Liver (tissue), 9 donors: Measurements from ENCODE around the gene MTM1. TPM values are rescaled to one million over a fixed set of nuclear protein-coding genes. Genes with fewer than 3 reads are reported as not detected.

ENCODE experiments used
- DNase-seq: peaks from one replicate; pipeline ENCODE4 v3.0.0-alpha.2; 2017; ENCODE audit warnings: low spot score
- H3K27ac ChIP-seq, 2 donors: one replicate each; pipeline ENCODE4 v1.7.0; 2013; ENCODE audit warnings: inconsistent platforms in 2 of 2, low read length in 2 of 2, control low read depth in 1 of 2, low read depth in 1 of 2, mild to moderate bottlenecking in 1 of 2
- H3K27me3 ChIP-seq, 4 donors: one replicate each; pipeline versions ENCODE4 v1.6.1 to v1.7.0; 2013; ENCODE audit warnings: low read length in 3 of 4, inconsistent platforms in 1 of 4, mild to moderate bottlenecking in 1 of 4, moderate library complexity in 1 of 4; ENCODE audit not compliant: control insufficient read depth in 4 of 4, insufficient read depth in 4 of 4
- H3K36me3 ChIP-seq, 4 donors: one replicate each; pipeline versions ENCODE4 v1.6.1 to v1.7.0; 2013; ENCODE audit warnings: low read length in 3 of 4, mild to moderate bottlenecking in 3 of 4, low read depth in 1 of 4, moderate library complexity in 1 of 4; ENCODE audit not compliant: control insufficient read depth in 4 of 4, insufficient read depth in 3 of 4
- H3K4me1 ChIP-seq, 4 donors: one replicate each; pipeline versions ENCODE4 v1.6.1 to v1.7.0; 2013; ENCODE audit warnings: low read length in 3 of 4, mild to moderate bottlenecking in 3 of 4, moderate library complexity in 1 of 4; ENCODE audit not compliant: control insufficient read depth in 4 of 4, insufficient read depth in 4 of 4
- H3K4me3 ChIP-seq, 3 donors: one replicate each; pipeline versions ENCODE4 v1.6.1 to v1.7.0; 2013; ENCODE audit warnings: low read length in 3 of 3, control low read depth in 1 of 3, low read depth in 1 of 3, mild to moderate bottlenecking in 1 of 3
- H3K9ac ChIP-seq, 2 donors: one replicate each; pipeline ENCODE4 v1.7.0; 2013; ENCODE audit warnings: low read length in 2 of 2, mild to moderate bottlenecking in 2 of 2, moderate library complexity in 2 of 2, control low read depth in 1 of 2, low read depth in 1 of 2
- H3K9me3 ChIP-seq, 4 donors: one replicate each; pipeline versions ENCODE4 v1.6.1 to v1.7.0; 2013; ENCODE audit warnings: low read length in 3 of 4; ENCODE audit not compliant: control insufficient read depth in 4 of 4
- ATF3 ChIP-seq: IDR thresholded peaks from 2 replicates; pipeline ENCODE4 v1.6.1; 2016; ENCODE audit warnings: antibody characterized with exemption
- EGR1 ChIP-seq, 2 donors: IDR thresholded peaks; 2 replicates each; pipeline ENCODE4 v1.6.1; 2016 to 2018; ENCODE audit warnings: antibody characterized with exemption in 2 of 2, low read depth in 2 of 2
- FOXA1 ChIP-seq: IDR thresholded peaks from 2 replicates; pipeline ENCODE4 v1.6.1; 2016; ENCODE audit warnings: antibody characterized with exemption
- FOXA2 ChIP-seq: IDR thresholded peaks from 2 replicates; pipeline ENCODE4 v1.6.1; 2016; ENCODE audit warnings: antibody characterized with exemption
- GABPA ChIP-seq, 2 donors: IDR thresholded peaks in 1 of 2; conservative IDR thresholded peaks in 1 of 2; 2 replicates each; pipeline ENCODE4 v1.6.1; 2016; ENCODE audit warnings: antibody characterized with exemption in 2 of 2, mild to moderate bottlenecking in 1 of 2, moderate library complexity in 1 of 2
- HNF4A ChIP-seq, 2 donors: conservative IDR thresholded peaks; 2 replicates each; pipeline ENCODE4 v1.6.1; 2016; ENCODE audit warnings: antibody characterized with exemption in 2 of 2, mild to moderate bottlenecking in 2 of 2
- HNF4G ChIP-seq: IDR thresholded peaks from 2 replicates; pipeline ENCODE4 v1.6.1; 2016; ENCODE audit warnings: antibody characterized with exemption
- JUND ChIP-seq, 2 donors: IDR thresholded peaks; 2 replicates each; pipeline ENCODE4 v1.6.1; 2016; ENCODE audit warnings: antibody characterized with exemption in 2 of 2
- MAX ChIP-seq: IDR thresholded peaks from 2 replicates; pipeline ENCODE4 v1.6.1; 2016; ENCODE audit warnings: antibody characterized with exemption
- NR2F2 ChIP-seq: IDR thresholded peaks from 2 replicates; pipeline ENCODE4 v1.6.1; 2016; ENCODE audit warnings: antibody characterized with exemption
- RAD21 ChIP-seq, 2 donors: IDR thresholded peaks; 2 replicates each; pipeline ENCODE4 v1.6.1; 2016; ENCODE audit warnings: antibody characterized with exemption in 2 of 2, mild to moderate bottlenecking in 2 of 2
- REST ChIP-seq: IDR thresholded peaks from 2 replicates; pipeline ENCODE4 v1.6.1; 2016; ENCODE audit warnings: antibody characterized with exemption, mild to moderate bottlenecking
- RXRA ChIP-seq, 2 donors: IDR thresholded peaks; 2 replicates each; pipeline ENCODE4 v1.6.1; 2017 to 2018; ENCODE audit warnings: antibody characterized with exemption in 2 of 2, mild to moderate bottlenecking in 1 of 2
- SP1 ChIP-seq: IDR thresholded peaks from 2 replicates; pipeline ENCODE4 v1.6.1; 2018; ENCODE audit warnings: antibody characterized with exemption, mild to moderate bottlenecking
- TAF1 ChIP-seq: conservative IDR thresholded peaks from 2 replicates; pipeline ENCODE4 v1.6.1; 2016; ENCODE audit warnings: antibody characterized with exemption, mild to moderate bottlenecking
- YY1 ChIP-seq: IDR thresholded peaks from 2 replicates; pipeline ENCODE4 v1.6.1; 2016; ENCODE audit warnings: antibody characterized with exemption, mild to moderate bottlenecking
- ZBTB33 ChIP-seq: IDR thresholded peaks from 2 replicates; pipeline ENCODE4 v1.6.1; 2016; ENCODE audit warnings: antibody characterized with exemption
- WGBS: extraction: QIAGEN DNeasy Blood & Tissue Kit; methylation state at CpG from one replicate; pipeline ENCODE4 v1.1.7; 2013; 5-methylcytosine and 5-hydroxymethylcytosine counted together
- polyA plus RNA-seq, 2 donors: library from polyadenylated mRNA; stranded (reverse) in 1 of 2; unstranded in 1 of 2; fragments of 200-250 nt in 1 of 2; fragments of >200 nt in 1 of 2; fragmentation: Nextera tagmentation in 1 of 2; extraction: Ambion mirVana in 1 of 2; gene quantifications; one replicate each; pipeline versions ENCODE4 v1.2.1 to v1.2.3, GENCODE V29; 2013 to 2015
- total RNA-seq, 2 donors: library from RNA; depleted of rRNA; stranded (reverse); fragments of >200 nt; gene quantifications; one replicate each; pipeline ENCODE4 v1.2.3, GENCODE V29; 2014
- donor health status: healthy.
- donor health status: healthy.
- donor health status: healthy.
- donor health status: healthy.
- donor health status: healthy.

MTM1 gene
- total and polyA plus RNA-seq, 4 donors = 5.9 to 21.2 (median 11.4) TPM

GRCh38 chrX:150564838-150565237 is 3.6 kb upstream of the MTM1 start (continued):
- TF ChIP-seq ZBTB33 (no peak), YY1 (no peak), HNF4G (no peak)

GRCh38 chrX:150565551-150565950 is 2.9 kb upstream of the MTM1 start:
- DNase-seq = no peak
- Histone ChIP-seq H3K4me1 (peaks cover 0 to 7% (median 5%) of the 10 kb centered on the region in 4 donors), H3K27ac (no peak overlapping the region), H3K36me3 (no peaks in the 10 kb centered on the region), H3K9ac (no peak overlapping the region), H3K9me3 (no peaks in the 10 kb centered on the region), H3K4me3 (no peak overlapping the region), H3K27me3 (no peaks in the 10 kb centered on the region)
- 89% methylated on average over 5 of the region's 5 CpGs for WGBS
- TF ChIP-seq FOXA2 = no peak
- no peak for TF ChIP-seq JUND (IDR thresholded peaks at IDR 0.05)
- no peak for TF ChIP-seq EGR1 (IDR thresholded peaks at IDR 0.05; ENCODE audit: low read depth in 2 of 2)
- TF ChIP-seq SP1 = no peak
- no peak for TF ChIP-seq TAF1
- no peak for TF ChIP-seq HNF4G
- no peak for TF ChIP-seq RAD21 (IDR thresholded peaks at IDR 0.05)
- TF ChIP-seq REST = no peak
- TF ChIP-seq NR2F2 = no peak
- no peak for TF ChIP-seq YY1
- no peak for TF ChIP-seq RXRA (IDR thresholded peaks at IDR 0.05)
- TF ChIP-seq ATF3 = no peak
- no peak for TF ChIP-seq ZBTB33
- no peak for TF ChIP-seq FOXA1
- no peak for TF ChIP-seq MAX
- TF ChIP-seq HNF4A (conservative IDR thresholded peaks at IDR 0.05) = no peak
- TF ChIP-seq GABPA (IDR thresholded peaks at IDR 0.05 in 1 of 2, conservative IDR thresholded peaks at IDR 0.05 in 1 of 2) = no peak
